ENCODE results near the gene TP73.

- TF ChIP-seq POLR2AphosphoS5 (IDR thresholded peaks at IDR 0.05; ENCODE audit: low read depth, low read length) (no peak), SIN3A (IDR thresholded peaks at IDR 0.05; ENCODE audit: borderline replicate concordance, insufficient read depth, low read length) (no peak), TAF1 (IDR thresholded peaks at IDR 0.05; ENCODE audit: borderline replicate concordance, insufficient read depth, low read length) (no peak)
Observed at GRCh38 chr1:3759164-3759563, 106.8 kb downstream of the TP73 start.
